MG63 (cell line): ENCODE data around the gene CTXND1. TPM values are rescaled to one million over a fixed set of nuclear protein-coding genes. Genes with fewer than 3 reads are reported as not detected.

Experiments
- total RNA-seq: library from RNA; depleted of rRNA; stranded (reverse); fragments of >200 nt; shearing (Covaris generic); gene quantifications from 2 replicates; pipeline ENCODE4 v1.2.3, GENCODE V29; 2014; ENCODE audit warnings: low replicate concordance; rRNA removed

The CTXND1 gene
- total RNA-seq, 1 experiment from 2014 or later = not detected

Other genes with a start within 250 kb of the CTXND1 start
- 174 and 254 TPM in 2 replicates for gene ZFAND6, start 192.5 kb downstream of the CTXND1 start, total RNA-seq
- gene FAH, start 99.2 kb downstream of the CTXND1 start, total RNA-seq = 44.8 and 93.3 TPM in 2 replicates
- 7.2 and 7.4 TPM in 2 replicates for gene ARNT2, start 152.2 kb upstream of the CTXND1 start, total RNA-seq